Panc1 (cell line): ENCODE measurements around the gene SPIRE1. TPM values are rescaled to one million over a fixed set of nuclear protein-coding genes. Genes with fewer than 3 reads are reported as not detected.
"Not testable (repeated sequence)": the region's sequence is repeated elsewhere in the genome, so short reads cannot be mapped to it uniquely, and the experiment has no call there.

Experiments
- ATAC-seq: fragments of 200-7000 bp; cut with Tn5 transposase; 2 replicates; pipeline ENCODE4 v1.9.1; 2020; ENCODE audit warnings: mild to moderate bottlenecking, moderate library complexity
- BruUV-seq: library from RNA; stranded (reverse); fragments of 400-500 nt; replicated peaks from 2 replicates; lab custom pipeline; 2021; lab: Mats Ljungman, UMichigan
- CTCF ChIA-PET: fragments of 300-600 bp; sonication (Branson Sonifier 250); formaldehyde crosslinking; loops from one replicate; lab custom pipeline; 2022; ENCODE audit warnings: antibody characterized with exemption; lab: Charles Lee
- POLR2A ChIA-PET: fragments of 300-600 bp; sonication (Branson Sonifier 250); formaldehyde crosslinking; loops from one replicate; lab custom pipeline; 2022; ENCODE audit warnings: antibody characterized with exemption; lab: Charles Lee
- DNase-seq: peaks from one replicate; pipeline ENCODE4 v3.0.0-alpha.2; 2010; ENCODE audit warnings: low read depth, low spot score
- H3K27ac ChIP-seq: 2 replicates; pipeline ENCODE4 v1.5.1; 2011; ENCODE audit warnings: mild to moderate bottlenecking, low read length, inconsistent platforms
- H3K27me3 ChIP-seq: fragments of 200-500 bp; sonication (Bioruptor generic); 2 replicates; pipeline ENCODE4 v1.6.0; 2014; ENCODE audit warnings: low read length, inconsistent platforms; ENCODE audit not compliant: control insufficient read depth, insufficient read depth
- H3K36me3 ChIP-seq: fragments of 200-500 bp; sonication (Bioruptor generic); 2 replicates; pipeline ENCODE4 v1.5.1; 2014; ENCODE audit warnings: inconsistent platforms, mild to moderate bottlenecking, low read length, moderate library complexity; ENCODE audit not compliant: control insufficient read depth, insufficient read depth
- H3K4me1 ChIP-seq: 2 replicates; pipeline ENCODE4 v1.5.1; 2011; ENCODE audit warnings: inconsistent platforms, mild to moderate bottlenecking, low read length, moderate library complexity; ENCODE audit not compliant: control insufficient read depth, insufficient read depth
- H3K4me3 ChIP-seq, 2 experiments: 2 replicates each; pipeline ENCODE4 v1.5.1; 2011 to 2012; ENCODE audit warnings: low read depth in 2 of 2, low read length in 2 of 2, mild to moderate bottlenecking in 2 of 2, inconsistent platforms in 1 of 2, moderate library complexity in 1 of 2
- H3K9me3 ChIP-seq: fragments of 200-500 bp; sonication (Bioruptor generic); 2 replicates; pipeline ENCODE4 v1.5.1; 2014; ENCODE audit warnings: low read depth, mild to moderate bottlenecking, inconsistent platforms, low read length, moderate library complexity; ENCODE audit not compliant: control insufficient read depth, insufficient read depth
- CTCF ChIP-seq: fragments of 450-650 bp; IDR thresholded peaks from 2 replicates; pipeline ENCODE4 v1.5.1; 2017; ENCODE audit warnings: mild to moderate bottlenecking
- POLR2AphosphoS5 ChIP-seq: IDR thresholded peaks from 2 replicates; pipeline ENCODE4 v1.6.1; 2012; ENCODE audit warnings: mild to moderate bottlenecking, low read depth, low read length, moderate library complexity
- REST ChIP-seq, 2 experiments: IDR thresholded peaks; 2 replicates each; pipeline ENCODE4 v1.6.1; 2011 to 2012; ENCODE audit warnings: low read depth in 2 of 2, control low read depth in 1 of 2, low read length in 1 of 2, mild to moderate bottlenecking in 1 of 2, moderate library complexity in 1 of 2; ENCODE audit not compliant: insufficient read depth in 1 of 2
- SIN3A ChIP-seq: IDR thresholded peaks from 2 replicates; pipeline ENCODE4 v1.6.1; 2012; ENCODE audit warnings: low read depth, mild to moderate bottlenecking, low read length, moderate library complexity, borderline replicate concordance; ENCODE audit not compliant: insufficient read depth
- TCF7L2 ChIP-seq: IDR thresholded peaks from 2 replicates; pipeline ENCODE4 v1.6.1; 2011; ENCODE audit warnings: mild to moderate bottlenecking, low read depth, low read length, inconsistent platforms
- in situ Hi-C: cut with HindIII; loops from 2 replicates; pipeline ENCODE4 v1.10.0; 2016; ENCODE audit warnings: low sequenced_read_pairs, low pct_unique_long_range_greater_than_20kb
- intact Hi-C: fragments of 100-400 bp; cut with micrococcal nuclease; formaldehyde crosslinking; loops from one replicate; pipeline ENCODE4 v1.10.0; 2022; ENCODE audit not compliant: unreplicated experiment
- total RNA-seq: library from RNA; stranded (reverse); gene quantifications from one replicate; pipeline ENCODE4 v1.2.1, GENCODE V29; 2021; ENCODE audit not compliant: unreplicated experiment

SPIRE1 gene
- total RNA-seq, 1 experiment from 2014 or later: 45.5 TPM

GRCh38 chr18:12552879-12553242 lies 105.0 kb downstream of the SPIRE1 start:
- intact Hi-C loops (loop anchor here (10.0 kb wide), 1 partner anchor 102 kb away; the partner anchor contains the start of gene SPIRE1), in situ Hi-C loops (no loop called here)
- Histone ChIP-seq H3K9me3 (peaks cover 4% of the 10 kb centered on the region; the same call in 1 of the 2 replicates), H3K27ac (no peak overlapping the region), H3K4me1 (no peaks in the 10 kb centered on the region), H3K4me3 (no peak overlapping the region), H3K27me3 (no peaks in the 10 kb centered on the region), H3K36me3 (no peaks in the 10 kb centered on the region)
- DNase-seq: no peak
- BruUV-seq: no TSS peak
- ChIA-PET CTCF (no interaction called here), POLR2A (no interaction called here)
- no peak for ATAC-seq
- TF ChIP-seq SIN3A (no peak), TCF7L2 (no peak), CTCF (no peak), REST (IDR thresholded peaks at IDR 0.05; ENCODE audit: insufficient read depth in 1 of 2, low read depth in 2 of 2, low read length in 1 of 2) (no peak), POLR2AphosphoS5 (no peak)

GRCh38 chr18:12551943-12552878 lies 105.7 kb downstream of the SPIRE1 start:
- H3K27me3 ChIP-seq, BruUV-seq, POLR2A ChIA-PET, ATAC-seq, in situ Hi-C loops, DNase-seq, H3K9me3 ChIP-seq, H3K27ac ChIP-seq, H3K4me3 ChIP-seq, H3K36me3 ChIP-seq, H3K4me1 ChIP-seq: not testable (repeated sequence)
- CTCF ChIA-PET: interaction anchor here (0.7 kb wide), 1 partner anchor 27 kb away, joined by 3 read pairs; no protein-coding TSS in a partner anchor
- intact Hi-C loops: loop anchor here (10.0 kb wide), 1 partner anchor 103 kb away; the partner anchor contains the start of gene SPIRE1

- H3K27ac ChIP-seq, H3K27me3 ChIP-seq, in situ Hi-C loops, BruUV-seq, H3K4me3 ChIP-seq, H3K9me3 ChIP-seq, ATAC-seq, POLR2A ChIA-PET, DNase-seq, H3K36me3 ChIP-seq, H3K4me1 ChIP-seq: not testable (repeated sequence)
- CTCF ChIA-PET: interaction anchor here (0.7 kb wide), 1 partner anchor 28 kb away, joined by 3 read pairs; no protein-coding TSS in a partner anchor
- intact Hi-C loops: loop anchor here (10.0 kb wide), 1 partner anchor 103 kb away; the partner anchor contains the start of gene SPIRE1
Observed at GRCh38 chr18:12551466-12551865, 106.4 kb downstream of the SPIRE1 start.
